GM12878 (cell line): Measurements from ENCODE around the gene GCSAM. TPM values are rescaled to one million over a fixed set of nuclear protein-coding genes. Genes with fewer than 3 reads are reported as not detected.

Source experiments
- ATF7 ChIP-seq: fragments of 450-650 bp; IDR thresholded peaks from 2 replicates; pipeline ENCODE4 v1.6.1; 2016; ENCODE audit warnings: low read depth, mild to moderate bottlenecking
- CHD1 ChIP-seq: IDR thresholded peaks from 2 replicates; pipeline ENCODE4 v1.6.1; 2012; ENCODE audit warnings: low read depth, low read length, improper control_type of control experiment
- CHD2 ChIP-seq: IDR thresholded peaks from 2 replicates; pipeline ENCODE4 v1.6.1; 2011; ENCODE audit warnings: low read depth, low read length, improper control_type of control experiment, borderline replicate concordance
- DPF2 ChIP-seq: fragments of 450-650 bp; IDR thresholded peaks from 2 replicates; pipeline ENCODE4 v1.6.1; 2017; ENCODE audit warnings: mild to moderate bottlenecking
- E4F1 ChIP-seq: fragments of 450-650 bp; IDR thresholded peaks from 2 replicates; pipeline ENCODE4 v1.6.1; 2018; ENCODE audit warnings: borderline replicate concordance, mild to moderate bottlenecking; ENCODE audit not compliant: partially characterized antibody
- ETV6 ChIP-seq, 2 experiments: fragments of 450-650 bp in 1 of 2; IDR thresholded peaks in 1 of 2; conservative IDR thresholded peaks in 1 of 2; 2 replicates each; pipeline ENCODE4 v1.6.1; 2014; ENCODE audit warnings: antibody characterized with exemption in 1 of 2, borderline replicate concordance in 1 of 2, low read depth in 1 of 2, mild to moderate bottlenecking in 1 of 2, moderate library complexity in 1 of 2
- FOS ChIP-seq: IDR thresholded peaks from 3 replicates; pipeline ENCODE4 v1.6.1; 2011; ENCODE audit warnings: borderline replicate concordance; ENCODE audit not compliant: insufficient read length; ENCODE audit errors: extremely low read depth
- GABPA ChIP-seq: IDR thresholded peaks from 2 replicates; pipeline ENCODE4 v1.6.1; 2014; ENCODE audit warnings: antibody characterized with exemption, low read depth, mild to moderate bottlenecking, inconsistent platforms
- HDAC6 ChIP-seq: fragments of 200-600 bp; sonication (generic); IDR thresholded peaks from one replicate; pipeline ENCODE4 v1.8.0; 2017; ENCODE audit warnings: antibody characterized with exemption; ENCODE audit not compliant: unreplicated experiment
- IRF3 ChIP-seq: fragments of 450-650 bp; IDR thresholded peaks from 2 replicates; pipeline ENCODE4 v1.6.1; 2014; ENCODE audit warnings: mild to moderate bottlenecking
- IRF4 ChIP-seq: IDR thresholded peaks from 2 replicates; pipeline ENCODE4 v1.6.1; 2011; ENCODE audit warnings: low read depth, low read length
- MEF2A ChIP-seq: IDR thresholded peaks from 2 replicates; pipeline ENCODE4 v1.6.1; 2011; ENCODE audit warnings: low read depth, mild to moderate bottlenecking, low read length, moderate library complexity; ENCODE audit not compliant: insufficient read depth
- MLLT1 ChIP-seq: fragments of 450-650 bp; IDR thresholded peaks from 2 replicates; pipeline ENCODE4 v1.6.1; 2016; ENCODE audit warnings: mild to moderate bottlenecking
- MYB ChIP-seq: fragments of 150-350 bp; IDR thresholded peaks from 2 replicates; pipeline ENCODE4 v1.6.1; 2014; ENCODE audit warnings: mild to moderate bottlenecking, low read depth, low read length, borderline replicate concordance
- PAX5 ChIP-seq: IDR thresholded peaks from 2 replicates; pipeline ENCODE4 v1.6.1; 2011; ENCODE audit warnings: low read depth, low read length, borderline replicate concordance
- PKNOX1 ChIP-seq: fragments of 450-650 bp; IDR thresholded peaks from 2 replicates; pipeline ENCODE4 v1.6.1; 2016; ENCODE audit warnings: mild to moderate bottlenecking
- RB1 ChIP-seq: fragments of 450-650 bp; formaldehyde crosslinking; IDR thresholded peaks from 2 replicates; pipeline ENCODE4 v1.6.1; 2017; ENCODE audit warnings: mild to moderate bottlenecking, borderline replicate concordance
- SMAD1 ChIP-seq: fragments of 450-650 bp; IDR thresholded peaks from 2 replicates; pipeline ENCODE4 v1.6.1; 2018; ENCODE audit warnings: mild to moderate bottlenecking, low read depth; ENCODE audit not compliant: partially characterized antibody
- STAT1 ChIP-seq: fragments of 450-650 bp; conservative IDR thresholded peaks from 2 replicates; pipeline ENCODE4 v1.6.1; 2014; ENCODE audit warnings: antibody characterized with exemption, mild to moderate bottlenecking
- USF1 ChIP-seq: IDR thresholded peaks from 2 replicates; pipeline ENCODE4 v1.6.1; 2011; ENCODE audit warnings: borderline replicate concordance, low read depth, mild to moderate bottlenecking, moderate library complexity, mixed read lengths, low read length; ENCODE audit not compliant: insufficient read depth; ENCODE audit errors: extremely low read length
- polyA plus RNA-seq, 11 experiments: library from polyadenylated mRNA; depleted of rRNA in 4 of 11; unstranded in 6 of 11; stranded (reverse) in 5 of 11; fragments of >200 nt; fragmentation: Nextera tagmentation in 4 of 11; fragmentation: Illumina TruSeq in 1 of 11; extraction: Ambion mirVana in 4 of 11; extraction: Trizol in 1 of 11; gene quantifications; 1 replicate in 1 of 11; 2 replicates in 10 of 11; pipeline versions ENCODE4 v1.2.1 to v1.2.3, GENCODE V29; 2011 to 2016; ENCODE audit warnings: inconsistent platforms in 2 of 11, missing spikeins in 2 of 11, low read depth in 1 of 11
- total RNA-seq, 4 experiments: library from RNA; depleted of rRNA in 3 of 4; stranded (reverse); fragments of >200 nt in 3 of 4; fragmentation: Illumina TruSeq in 1 of 4; extraction: Trizol in 1 of 4; gene quantifications; 2 replicates each; pipeline versions ENCODE4 v1.2.1 to v1.2.3, GENCODE V29; 2013 to 2021
- TF ChIP-seq, protein P1 (sequence below): IDR thresholded peaks from 2 replicates; pipeline ENCODE4 v1.6.1; 2011; ENCODE audit warnings: low read depth, low read length, improper control_type of control experiment, borderline replicate concordance

GCSAM gene
- total and polyA plus RNA-seq, 10 of the 15 experiments (the other 5 are each of a cell fraction or from before 2014, with no cell fraction given) = 81.5 to 407 (median 107) TPM

DNA sequence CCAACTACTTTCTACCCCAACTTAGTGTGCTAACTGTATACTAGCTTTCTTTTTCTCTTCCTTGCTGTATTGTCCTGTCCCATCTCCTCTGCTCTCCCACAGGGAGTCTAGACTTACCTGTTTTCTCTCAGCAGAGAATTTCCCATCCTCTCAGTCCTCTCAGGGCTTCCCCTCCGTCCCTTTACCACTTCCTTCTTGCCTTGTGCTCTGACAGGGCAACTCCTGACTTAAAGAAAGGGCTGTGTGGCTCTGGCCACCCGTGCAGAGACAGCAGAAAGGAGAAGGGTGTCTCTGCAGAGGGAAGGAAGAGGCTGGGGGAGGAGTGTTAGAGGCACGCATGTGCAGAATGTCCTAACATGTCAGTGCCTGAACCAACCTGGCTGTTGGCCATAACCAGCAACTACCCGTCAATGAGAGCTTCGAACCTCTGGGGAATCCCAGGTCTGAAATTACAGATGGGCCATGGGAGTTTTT is at the start of gene GCSAM (continued):
- TF ChIP-seq, protein P1, sequence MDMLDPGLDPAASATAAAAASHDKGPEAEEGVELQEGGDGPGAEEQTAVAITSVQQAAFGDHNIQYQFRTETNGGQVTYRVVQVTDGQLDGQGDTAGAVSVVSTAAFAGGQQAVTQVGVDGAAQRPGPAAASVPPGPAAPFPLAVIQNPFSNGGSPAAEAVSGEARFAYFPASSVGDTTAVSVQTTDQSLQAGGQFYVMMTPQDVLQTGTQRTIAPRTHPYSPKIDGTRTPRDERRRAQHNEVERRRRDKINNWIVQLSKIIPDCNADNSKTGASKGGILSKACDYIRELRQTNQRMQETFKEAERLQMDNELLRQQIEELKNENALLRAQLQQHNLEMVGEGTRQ = no peak
- TF ChIP-seq MLLT1 = peak; percentile 99
- no peak for TF ChIP-seq STAT1
- peak; percentile 75; the same call in 1 of the 2 replicates for TF ChIP-seq MEF2A
- peak; percentile 87; the same call in 1 of the 2 replicates for TF ChIP-seq CHD1
- peak; percentile 72; the same call in 1 of the 2 replicates for TF ChIP-seq ATF7
- TF ChIP-seq MYB = 0 out of 2 replicates have a peak, but pooled peaks have one; percentile 73
- peak; percentile 47; the same call in 1 of the 2 replicates for TF ChIP-seq DPF2
- peak; percentile 82 for TF ChIP-seq CHD2
- TF ChIP-seq IRF4 = peak; percentile 89; the same call in 1 of the 2 replicates
- TF ChIP-seq SMAD1 = peak; percentile 99
- TF ChIP-seq FOS = no peak
- no peak for TF ChIP-seq E4F1
- TF ChIP-seq ETV6 (conservative IDR thresholded peaks at IDR 0.05 in 1 of 2, IDR thresholded peaks at IDR 0.05 in 1 of 2; ENCODE audit: borderline replicate concordance in 1 of 2, low read depth in 1 of 2) = peak in 1 of 2 experiments; percentile 82; a peak in 2 of 4 replicates
- peak; percentile 76 for TF ChIP-seq HDAC6
- TF ChIP-seq RB1 = peak; percentile 15; the same call in 1 of the 2 replicates
- TF ChIP-seq USF1 = no peak
- TF ChIP-seq PKNOX1 = peak; percentile 73
- TF ChIP-seq GABPA = no peak
- TF ChIP-seq PAX5 = peak; percentile 90
- TF ChIP-seq IRF3 = no peak
